ENCODE measurements around the gene TIPIN.
"Not testable (repeated sequence)": the region's sequence is repeated elsewhere in the genome, so short reads cannot be mapped to it uniquely, and the experiment has no call there.

TIPIN gene

GRCh38 chr15:66386204-66387123 lies 30.0 kb upstream of the TIPIN start, which contains the start of gene MAP2K1:
MAP2K1 (plus strand) TSS chr15:66386912; CDS start chr15:66387348, 436 bp downstream.
- DNase-seq (ENCODE audit: low read depth) = peak; percentile 99

DNA sequence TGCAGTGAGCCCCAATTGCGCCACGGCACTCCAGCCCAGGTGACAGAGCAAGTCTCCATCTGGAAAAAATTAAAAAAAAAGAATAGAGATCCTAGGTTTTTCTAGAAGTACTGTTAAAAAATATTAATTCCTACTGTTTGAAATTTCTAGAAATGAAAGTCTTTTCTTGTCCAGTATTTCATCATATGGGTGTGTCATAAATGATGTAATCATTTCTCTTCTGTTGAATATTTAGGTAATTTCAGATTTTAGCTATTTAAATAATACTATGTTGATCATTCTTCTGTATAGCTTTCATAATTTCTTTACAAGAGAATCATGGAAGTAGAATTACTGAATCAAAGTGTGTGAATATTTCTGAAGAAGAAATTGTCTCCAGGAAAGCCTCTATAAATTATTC lies 24.9 kb upstream of the TIPIN start:
- not testable (repeated sequence) for DNase-seq (ENCODE audit: low read depth)

- no peak for DNase-seq (ENCODE audit: low read depth)
These were observed 22.4 kb upstream of the TIPIN start for GRCh38 chr15:66378814-66379430.

DNA sequence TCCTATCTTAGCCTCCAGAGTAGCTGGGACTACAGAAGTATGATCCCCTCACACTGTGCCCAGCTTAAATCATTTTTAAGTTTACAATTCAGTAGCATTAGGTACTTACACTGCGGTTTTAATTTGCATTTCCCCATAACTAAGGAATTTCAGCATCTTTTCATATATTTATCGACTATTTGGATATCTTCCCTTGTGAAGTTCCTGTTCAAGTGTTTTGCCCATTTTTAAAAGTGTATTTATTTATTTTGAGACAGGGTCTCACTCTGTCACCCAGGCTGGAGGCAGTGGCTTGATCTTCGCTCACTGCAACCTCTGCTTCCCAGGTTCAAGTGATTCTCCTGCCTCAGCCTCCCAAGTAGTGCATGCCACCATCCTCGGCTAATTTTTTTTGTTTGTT lies 17.7 kb upstream of the TIPIN start:
- DNase-seq (ENCODE audit: low read depth) = no peak

DNA sequence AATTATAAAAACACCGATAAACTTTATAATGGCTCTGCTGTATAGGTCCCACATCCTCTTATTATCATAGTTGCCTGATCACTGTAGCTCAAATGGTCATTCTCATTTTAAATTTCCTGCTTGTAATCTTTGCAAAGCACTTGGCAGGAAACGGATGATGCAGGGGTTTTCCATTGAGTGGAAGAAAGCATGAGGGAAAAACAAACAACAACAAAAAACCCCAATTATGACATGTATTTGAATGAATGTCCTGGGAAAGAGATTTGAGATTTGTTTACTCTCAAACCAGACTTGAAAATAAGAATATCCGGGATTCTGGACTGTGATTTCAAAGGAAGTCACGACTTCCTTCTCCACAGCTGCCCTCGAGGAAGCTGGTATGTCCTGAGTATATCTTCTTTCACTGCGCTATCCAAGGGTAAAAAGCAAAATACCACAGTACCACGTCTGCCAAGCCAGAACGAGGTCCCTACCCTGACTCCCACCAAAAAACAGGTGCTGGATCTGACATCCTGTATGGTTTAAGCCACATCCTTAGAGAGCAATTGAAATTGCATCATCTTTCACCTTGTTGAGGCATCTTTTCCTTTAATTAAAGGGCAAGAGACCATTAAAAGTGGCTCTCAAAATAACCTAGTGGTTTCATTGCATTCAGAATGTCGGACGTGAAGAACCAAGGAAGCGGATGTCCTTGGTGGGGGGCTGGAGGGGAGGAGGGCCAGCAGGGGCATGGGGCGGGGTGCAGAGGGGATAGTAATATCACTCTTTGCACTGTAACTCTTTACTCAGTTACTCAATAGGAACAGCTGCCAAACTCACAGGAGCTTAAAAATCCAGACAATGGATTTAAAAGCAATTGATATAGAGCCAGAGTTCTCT lies 13.5 kb upstream of the TIPIN start:
- no peak for DNase-seq (ENCODE audit: low read depth)

DNA sequence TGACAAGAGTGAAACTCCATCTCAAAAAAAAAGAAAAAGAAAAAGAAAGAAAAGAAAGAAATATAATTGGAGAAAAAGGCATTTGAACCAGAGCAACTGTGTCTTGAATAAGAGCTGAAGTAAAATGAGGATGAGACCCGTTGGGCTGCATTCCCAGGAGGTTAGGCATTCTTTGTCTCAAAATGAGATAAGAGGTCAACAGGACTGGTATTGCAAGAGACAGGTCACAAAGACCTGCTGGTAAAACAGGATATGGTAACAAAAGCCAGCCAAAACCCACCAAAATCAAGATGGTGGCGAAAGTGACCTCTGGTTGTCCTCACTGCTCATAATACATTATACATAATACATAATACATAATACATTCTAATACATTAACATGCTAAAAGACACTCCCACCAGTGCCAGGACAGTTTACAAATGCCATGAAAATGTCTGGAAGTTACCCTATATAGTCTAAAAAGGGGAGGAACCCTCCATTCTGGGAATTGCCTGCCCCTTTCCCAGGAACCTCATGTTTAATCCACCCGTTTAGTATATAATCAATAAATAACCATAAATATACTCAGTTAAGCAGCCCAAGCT lies 8.6 kb upstream of the TIPIN start:
- DNase-seq (ENCODE audit: low read depth) = no peak

- no peak for DNase-seq (ENCODE audit: low read depth)
These were observed 6.3 kb upstream of the TIPIN start for GRCh38 chr15:66362776-66363175.

- not testable (repeated sequence) for DNase-seq (ENCODE audit: low read depth)
These were observed 5.4 kb upstream of the TIPIN start for GRCh38 chr15:66361745-66362460.

DNA sequence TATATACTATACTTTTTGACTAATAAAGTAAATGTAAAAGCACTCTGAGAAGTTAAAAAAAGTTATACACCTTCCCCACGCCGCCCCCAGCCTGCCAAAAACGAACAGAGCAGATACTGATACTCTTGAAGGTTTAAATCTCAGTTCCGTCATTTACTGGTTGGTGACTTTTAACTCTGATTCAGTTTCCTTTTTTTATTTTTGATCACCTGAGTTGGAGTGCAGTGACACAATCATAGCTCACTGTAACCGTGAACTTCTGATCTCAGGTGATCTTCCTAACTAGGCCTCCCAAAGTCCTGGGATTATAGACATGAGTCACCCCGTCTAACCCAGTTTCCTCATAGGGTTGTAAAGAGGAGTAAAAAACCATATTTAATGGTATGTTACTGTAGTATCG lies 3.3 kb upstream of the TIPIN start:
- DNase-seq (ENCODE audit: low read depth) = no peak

- no peak for DNase-seq (ENCODE audit: low read depth)
These were observed 467 bp downstream of the TIPIN start for GRCh38 chr15:66356077-66356358.

DNA sequence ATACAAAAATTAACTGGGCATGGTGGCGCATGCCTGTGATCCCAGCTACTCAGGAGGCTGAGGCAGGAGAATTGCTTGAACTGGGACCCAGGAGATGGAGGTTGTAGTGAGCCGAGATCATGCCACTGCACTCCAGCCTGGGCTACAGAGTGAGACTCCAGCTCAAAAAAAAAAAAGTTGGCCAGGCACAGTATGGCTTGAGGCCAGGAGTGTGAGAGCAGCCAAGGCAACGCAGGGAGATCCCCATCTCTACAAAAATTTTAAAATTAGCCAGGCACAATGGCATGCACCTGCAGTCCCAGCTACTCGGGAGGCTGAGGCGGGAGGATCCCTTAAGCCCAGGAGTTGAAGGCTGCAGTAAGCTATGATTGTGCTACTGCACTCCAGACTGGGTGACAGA lies 8.0 kb downstream of the TIPIN start:
- not testable (repeated sequence) for DNase-seq (ENCODE audit: low read depth)

DNA sequence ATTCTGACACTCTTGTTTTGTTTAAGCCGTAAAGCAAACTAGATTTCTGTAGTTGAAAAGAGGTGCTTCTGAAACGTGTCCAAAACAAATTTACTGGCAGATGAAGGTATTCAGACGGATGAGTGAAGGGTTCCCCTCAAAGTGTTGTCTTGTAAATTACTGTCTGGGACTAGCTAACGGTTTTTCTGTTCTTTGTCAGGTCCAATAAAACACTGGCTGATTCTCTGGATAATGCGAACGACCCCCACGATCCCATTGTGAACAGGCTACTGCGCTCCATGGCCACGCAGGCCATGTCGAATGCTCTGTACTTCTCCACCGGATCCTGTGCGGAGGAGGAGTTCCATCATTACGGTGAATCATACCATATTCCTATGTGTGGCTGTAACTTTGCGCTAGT lies 27.7 kb downstream of the TIPIN start:
- no peak for DNase-seq (ENCODE audit: low read depth)

DNA sequence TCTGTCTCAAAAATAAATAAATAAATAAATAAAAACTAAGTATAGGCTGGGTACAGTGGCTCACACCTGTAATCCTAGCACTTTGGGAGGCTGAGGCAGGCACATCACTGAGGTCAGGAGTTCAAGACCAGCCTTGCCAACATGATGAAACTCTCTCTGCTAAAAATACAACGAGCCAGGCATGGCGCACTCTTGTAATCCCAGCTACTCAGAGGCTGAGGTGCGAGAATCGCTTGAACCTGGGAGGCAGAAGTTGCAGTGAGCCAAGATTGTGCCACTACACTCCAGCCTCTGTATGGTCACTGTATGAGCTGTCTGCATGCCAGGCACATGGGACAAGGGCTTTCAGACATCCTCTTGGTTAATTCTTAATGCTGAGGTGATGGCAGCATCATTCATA lies 28.7 kb downstream of the TIPIN start:
- no peak for DNase-seq (ENCODE audit: low read depth)

GRCh38 chr15:66326051-66326450 lies 30.4 kb downstream of the TIPIN start:
- no peak for DNase-seq (ENCODE audit: low read depth)

DNA sequence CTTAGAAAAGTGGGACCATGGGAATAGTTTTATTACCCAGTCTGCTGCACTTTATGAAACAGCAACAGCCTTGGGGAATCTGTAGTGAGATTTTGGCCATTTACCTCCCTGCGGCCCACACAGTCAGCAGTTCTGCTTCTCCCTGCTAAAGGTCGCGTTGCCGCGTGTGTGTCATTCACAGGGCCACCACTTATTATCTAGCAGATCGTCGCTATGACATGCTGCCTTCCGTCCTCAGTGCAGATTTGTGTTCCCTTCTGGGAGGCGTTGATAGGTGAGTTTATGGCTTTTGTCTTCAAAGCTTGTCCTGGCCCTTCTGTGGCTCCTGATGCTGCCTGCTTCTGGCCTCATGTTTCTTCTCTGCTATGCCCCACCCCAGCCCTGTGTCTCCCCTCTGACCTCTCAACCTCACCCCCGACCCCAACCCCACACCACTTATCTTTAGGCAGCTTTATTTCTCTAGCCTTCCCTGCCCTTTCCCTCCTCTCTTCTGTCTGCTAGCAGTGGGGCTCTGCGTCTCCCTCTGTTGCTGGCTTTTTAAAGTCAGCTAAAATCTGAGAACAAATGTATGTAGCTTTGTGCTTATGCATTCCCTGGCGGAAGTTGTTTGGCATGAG lies 33.1 kb downstream of the TIPIN start:
- no peak for DNase-seq (ENCODE audit: low read depth)

DNA sequence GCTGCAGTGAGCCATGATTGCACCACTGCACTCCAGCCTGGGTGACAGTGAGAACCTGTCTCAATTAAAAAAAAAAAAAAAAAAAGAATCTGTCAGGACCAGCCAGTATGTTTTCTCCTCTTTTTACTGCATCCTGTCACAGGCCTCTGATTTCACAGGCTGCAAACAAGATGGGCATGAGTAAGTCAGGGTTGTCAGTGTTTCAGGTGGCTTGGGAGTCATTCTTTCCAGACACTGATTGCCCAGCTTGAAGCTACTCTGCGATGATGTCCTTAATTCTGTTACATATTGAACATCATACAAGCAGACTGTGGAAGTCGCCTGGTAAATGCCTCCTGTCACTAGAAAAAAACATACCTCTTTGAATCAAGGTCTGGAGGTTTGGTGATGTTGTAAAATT lies 44.3 kb downstream of the TIPIN start:
- DNase-seq (ENCODE audit: low read depth) = no peak

DNA sequence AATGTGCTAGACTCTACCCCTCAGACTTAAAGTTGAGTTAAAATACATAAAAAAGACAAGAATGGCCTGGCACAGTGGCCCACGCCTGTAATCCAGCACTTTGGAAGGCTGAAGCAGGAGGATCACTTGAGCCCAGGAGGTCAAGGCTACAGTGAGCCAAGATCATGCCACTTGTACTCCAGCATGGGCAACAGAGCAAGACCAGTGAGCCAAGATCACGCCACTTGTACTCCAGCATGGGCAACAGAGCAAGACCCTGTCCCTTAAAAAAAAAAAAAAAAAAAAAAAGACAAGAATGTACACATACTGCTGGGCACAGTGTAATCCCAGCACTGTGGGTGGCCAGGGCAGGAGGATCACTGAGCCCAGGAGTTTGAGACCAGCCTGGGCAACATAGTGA lies 45.7 kb downstream of the TIPIN start:
- no peak for DNase-seq (ENCODE audit: low read depth)

- no peak for DNase-seq (ENCODE audit: low read depth)
These were observed 46.7 kb downstream of the TIPIN start for GRCh38 chr15:66309828-66310227.

GRCh38 chr15:66308531-66308930 lies 48.0 kb downstream of the TIPIN start:
- no peak for DNase-seq (ENCODE audit: low read depth)

GRCh38 chr15:66306381-66306780 lies 50.1 kb downstream of the TIPIN start:
- DNase-seq (ENCODE audit: low read depth) = no peak

- DNase-seq (ENCODE audit: low read depth) = not testable (repeated sequence)
These were observed 52.1 kb downstream of the TIPIN start for GRCh38 chr15:66304425-66304824.

Measured in activated T-cell treated with anti-CD3 and anti-CD28 coated beads for 24 hours (primary cell).